ENCODE data around the gene KLF9.

- TF ChIP-seq CTCF (conservative IDR thresholded peaks at IDR 0.05) (no peak), ZFX (IDR thresholded peaks at IDR 0.05) (no peak)
Measured at GRCh38 chr9:70451765-70452164, 37.3 kb upstream of the KLF9 start.
